Hepatocyte (in vitro differentiated cells): ENCODE data around the gene DLX6. TPM values are rescaled to one million over a fixed set of nuclear protein-coding genes. Genes with fewer than 3 reads are reported as not detected.
A peak's percentile ranks its signal among the peaks of the same experiment; 100 is the strongest.

ENCODE experiments used
- DNase-seq: peaks from one replicate; pipeline ENCODE4 v3.0.0-alpha.2; 2016; ENCODE audit warnings: low spot score
- H2AFZ ChIP-seq: fragments of 200-600 bp; sonication (generic); 2 replicates; pipeline ENCODE4 v1.6.0; 2016; ENCODE audit warnings: antibody characterized with exemption, mild to moderate bottlenecking
- H3K27ac ChIP-seq: fragments of 200-600 bp; sonication (generic); 2 replicates; pipeline ENCODE4 v1.5.1; 2016; ENCODE audit warnings: mild to moderate bottlenecking
- H3K27me3 ChIP-seq: fragments of 200-600 bp; sonication (generic); 2 replicates; pipeline ENCODE4 v1.6.1; 2016
- H3K36me3 ChIP-seq: fragments of 200-600 bp; sonication (generic); replicated peaks from 2 replicates; pipeline ENCODE4 v1.5.1; 2016; ENCODE audit warnings: low read depth; ENCODE audit not compliant: insufficient read depth
- H3K4me1 ChIP-seq: fragments of 200-600 bp; sonication (generic); 2 replicates; pipeline ENCODE4 v1.5.1; 2016; ENCODE audit warnings: mild to moderate bottlenecking, moderate library complexity; ENCODE audit not compliant: insufficient read depth
- H3K4me2 ChIP-seq: fragments of 200-600 bp; sonication (generic); 2 replicates; pipeline ENCODE4 v1.6.0; 2016
- H3K4me3 ChIP-seq: fragments of 200-600 bp; sonication (generic); 2 replicates; pipeline ENCODE4 v1.5.1; 2016; ENCODE audit warnings: mild to moderate bottlenecking
- H3K79me2 ChIP-seq: fragments of 200-600 bp; sonication (generic); 2 replicates; pipeline ENCODE4 v1.6.0; 2017; ENCODE audit warnings: mild to moderate bottlenecking
- H3K9me2 ChIP-seq: fragments of 200-600 bp; sonication (generic); replicated peaks from 2 replicates; pipeline ENCODE4 v1.6.0; 2017; ENCODE audit warnings: mild to moderate bottlenecking; ENCODE audit not compliant: insufficient read depth
- H3K9me3 ChIP-seq: fragments of 200-600 bp; sonication (generic); 2 replicates; pipeline ENCODE4 v1.5.1; 2016; ENCODE audit warnings: low read depth, mild to moderate bottlenecking
- H4K20me1 ChIP-seq: fragments of 200-600 bp; sonication (generic); 2 replicates; pipeline ENCODE4 v1.6.0; 2016; ENCODE audit warnings: mild to moderate bottlenecking; ENCODE audit not compliant: insufficient read depth, poor library complexity, severe bottlenecking
- CTCF ChIP-seq: fragments of 200-600 bp; sonication (generic); IDR thresholded peaks from 2 replicates; pipeline ENCODE4 v1.5.1; 2016; ENCODE audit warnings: antibody characterized with exemption, mild to moderate bottlenecking; ENCODE audit not compliant: poor library complexity
- EZH2 ChIP-seq: fragments of 200-600 bp; sonication (generic); IDR thresholded peaks from 2 replicates; pipeline ENCODE4 v1.6.1; 2016; ENCODE audit warnings: antibody characterized with exemption, mild to moderate bottlenecking, borderline replicate concordance
- EZH2phosphoT487 ChIP-seq: fragments of 200-600 bp; sonication (generic); IDR thresholded peaks from one replicate; pipeline ENCODE4 v1.6.1; 2018; ENCODE audit warnings: antibody characterized with exemption, mild to moderate bottlenecking, low read depth, moderate library complexity; ENCODE audit not compliant: unreplicated experiment, severe bottlenecking
- WGBS: methylation state at CpG from one replicate; pipeline ENCODE4 v1.1.6; 2016; ENCODE audit warnings: low lambda C conversion rate; ENCODE audit errors: missing lambda C conversion rate; 5-methylcytosine and 5-hydroxymethylcytosine counted together
- polyA plus RNA-seq: library from polyadenylated mRNA; unstranded; fragments of >200 nt; fragmentation: Nextera tagmentation; extraction: Ambion mirVana; gene quantifications from 2 replicates; pipeline ENCODE4 v1.2.1, GENCODE V29; 2016
- total RNA-seq: library from RNA; depleted of rRNA; stranded (reverse); fragments of >200 nt; gene quantifications from 2 replicates; pipeline ENCODE4 v1.2.3, GENCODE V29; 2014

DLX6 gene
- total and polyA plus RNA-seq, 2 experiments from 2014 or later = 1.9 to 3.5 TPM

- no peak for DNase-seq
- Histone ChIP-seq H3K9me3 (no peaks in the 10 kb centered on the region), H3K27me3 (peaks cover 77% of the 10 kb centered on the region), H3K27ac (no peak overlapping the region), H3K79me2 (no peaks in the 10 kb centered on the region), H3K4me1 (peaks cover 5% of the 10 kb centered on the region), H3K4me3 (no peak overlapping the region), H3K9me2 (no peaks in the 10 kb centered on the region), H4K20me1 (no peaks in the 10 kb centered on the region), H2AFZ (no peak overlapping the region), H3K4me2 (no peak overlapping the region), H3K36me3 (no peaks in the 10 kb centered on the region)
- TF ChIP-seq EZH2phosphoT487 = no peak
- TF ChIP-seq CTCF = no peak
- TF ChIP-seq EZH2 = no peak
Measured at GRCh38 chr7:96987719-96988118, 17.6 kb upstream of the DLX6 start.

- no peaks in the 10 kb centered on the region for H3K9me3 ChIP-seq
- DNase-seq = no peak
- TF ChIP-seq EZH2 (no peak), EZH2phosphoT487 (no peak), CTCF (no peak)
- WGBS = 25% methylated on average over 22 of the region's 22 CpGs
- peaks cover 5% of the 10 kb centered on the region for H3K4me1 ChIP-seq
- H4K20me1 ChIP-seq = no peaks in the 10 kb centered on the region
- no peak overlapping the region for H3K27ac ChIP-seq
- no peak overlapping the region for H3K4me3 ChIP-seq
- H3K79me2 ChIP-seq = no peaks in the 10 kb centered on the region
- H3K36me3 ChIP-seq = no peaks in the 10 kb centered on the region
- peaks cover 90% of the 10 kb centered on the region for H3K27me3 ChIP-seq
- no peak overlapping the region for H2AFZ ChIP-seq
- H3K4me2 ChIP-seq = no peak overlapping the region
- H3K9me2 ChIP-seq = no peaks in the 10 kb centered on the region
Measured at GRCh38 chr7:96989241-96989858, 16.0 kb upstream of the DLX6 start.

DNA sequence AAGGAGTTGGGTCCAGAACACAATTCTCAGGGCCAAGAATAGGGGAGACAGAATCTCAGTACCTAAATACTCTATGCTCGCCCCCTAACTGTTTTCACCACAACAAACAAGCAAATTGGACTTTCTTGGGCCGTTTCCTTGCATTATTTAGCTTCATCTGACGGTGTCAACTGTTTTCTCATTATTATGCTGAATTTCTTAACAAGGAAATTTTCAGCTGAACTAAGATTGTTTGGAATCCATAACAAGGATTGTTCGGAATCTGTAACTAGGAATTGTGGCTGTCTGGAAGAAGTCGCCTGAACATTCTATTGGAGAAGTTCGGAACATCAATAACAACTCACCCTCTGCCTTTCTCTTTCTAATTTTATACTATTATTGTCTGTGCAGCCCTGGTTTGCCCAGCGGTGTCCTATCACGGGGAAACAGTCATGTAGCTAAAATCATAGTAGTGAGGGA lies 15.5 kb upstream of the DLX6 start:
- H3K9me2 ChIP-seq = no peaks in the 10 kb centered on the region
- no peak overlapping the region for H3K27ac ChIP-seq
- no peak overlapping the region for H3K4me3 ChIP-seq
- no peaks in the 10 kb centered on the region for H3K79me2 ChIP-seq
- H3K36me3 ChIP-seq = no peaks in the 10 kb centered on the region
- H3K27me3 ChIP-seq = peaks cover 96% of the 10 kb centered on the region
- no peak for TF ChIP-seq EZH2phosphoT487
- TF ChIP-seq EZH2 = peak; percentile 22
- no peak for TF ChIP-seq CTCF
- no peak for DNase-seq
- H3K9me3 ChIP-seq = no peaks in the 10 kb centered on the region
- H3K4me2 ChIP-seq = no peak overlapping the region
- H2AFZ ChIP-seq = no peak overlapping the region
- peaks cover 5% of the 10 kb centered on the region for H3K4me1 ChIP-seq
- WGBS = 34% methylated on average over 8 of the region's 8 CpGs
- no peaks in the 10 kb centered on the region for H4K20me1 ChIP-seq
